A549 (cell line): ENCODE results near the gene WFIKKN1.

Experiments used
- MAZ ChIP-seq: fragments of 150-350 bp; IDR thresholded peaks from 2 replicates; pipeline ENCODE4 v1.6.1; 2014; ENCODE audit warnings: antibody characterized with exemption, low read depth, low read length, borderline replicate concordance
- TF ChIP-seq, protein P1 (sequence below): fragments of >200 bp; sonication (Bioruptor Twin); formaldehyde crosslinking; IDR thresholded peaks from 3 replicates; pipeline ENCODE4 v1.5.1; 2016

DNA sequence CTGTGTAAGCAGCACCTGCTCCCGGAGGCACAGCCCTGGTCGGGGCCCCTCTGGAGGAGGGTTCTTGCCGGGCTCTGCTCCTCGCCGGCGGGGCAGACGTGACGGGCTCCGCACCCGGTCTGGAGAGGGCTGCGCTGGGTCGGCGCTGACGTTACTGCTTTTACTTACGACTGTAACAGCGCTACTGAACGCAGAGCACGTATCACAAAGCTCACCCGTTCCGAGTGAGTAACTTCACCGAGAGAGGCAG is 42.2 kb upstream of the WFIKKN1 start:
- TF ChIP-seq, protein P1, sequence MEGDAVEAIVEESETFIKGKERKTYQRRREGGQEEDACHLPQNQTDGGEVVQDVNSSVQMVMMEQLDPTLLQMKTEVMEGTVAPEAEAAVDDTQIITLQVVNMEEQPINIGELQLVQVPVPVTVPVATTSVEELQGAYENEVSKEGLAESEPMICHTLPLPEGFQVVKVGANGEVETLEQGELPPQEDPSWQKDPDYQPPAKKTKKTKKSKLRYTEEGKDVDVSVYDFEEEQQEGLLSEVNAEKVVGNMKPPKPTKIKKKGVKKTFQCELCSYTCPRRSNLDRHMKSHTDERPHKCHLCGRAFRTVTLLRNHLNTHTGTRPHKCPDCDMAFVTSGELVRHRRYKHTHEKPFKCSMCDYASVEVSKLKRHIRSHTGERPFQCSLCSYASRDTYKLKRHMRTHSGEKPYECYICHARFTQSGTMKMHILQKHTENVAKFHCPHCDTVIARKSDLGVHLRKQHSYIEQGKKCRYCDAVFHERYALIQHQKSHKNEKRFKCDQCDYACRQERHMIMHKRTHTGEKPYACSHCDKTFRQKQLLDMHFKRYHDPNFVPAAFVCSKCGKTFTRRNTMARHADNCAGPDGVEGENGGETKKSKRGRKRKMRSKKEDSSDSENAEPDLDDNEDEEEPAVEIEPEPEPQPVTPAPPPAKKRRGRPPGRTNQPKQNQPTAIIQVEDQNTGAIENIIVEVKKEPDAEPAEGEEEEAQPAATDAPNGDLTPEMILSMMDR: no peak
- TF ChIP-seq MAZ: no peak
